Measurements from ENCODE around the gene GRWD1.

GRCh38 chr19:48441360-48442050 is 4.3 kb upstream of the GRWD1 start:
- TF ChIP-seq, protein P1, sequence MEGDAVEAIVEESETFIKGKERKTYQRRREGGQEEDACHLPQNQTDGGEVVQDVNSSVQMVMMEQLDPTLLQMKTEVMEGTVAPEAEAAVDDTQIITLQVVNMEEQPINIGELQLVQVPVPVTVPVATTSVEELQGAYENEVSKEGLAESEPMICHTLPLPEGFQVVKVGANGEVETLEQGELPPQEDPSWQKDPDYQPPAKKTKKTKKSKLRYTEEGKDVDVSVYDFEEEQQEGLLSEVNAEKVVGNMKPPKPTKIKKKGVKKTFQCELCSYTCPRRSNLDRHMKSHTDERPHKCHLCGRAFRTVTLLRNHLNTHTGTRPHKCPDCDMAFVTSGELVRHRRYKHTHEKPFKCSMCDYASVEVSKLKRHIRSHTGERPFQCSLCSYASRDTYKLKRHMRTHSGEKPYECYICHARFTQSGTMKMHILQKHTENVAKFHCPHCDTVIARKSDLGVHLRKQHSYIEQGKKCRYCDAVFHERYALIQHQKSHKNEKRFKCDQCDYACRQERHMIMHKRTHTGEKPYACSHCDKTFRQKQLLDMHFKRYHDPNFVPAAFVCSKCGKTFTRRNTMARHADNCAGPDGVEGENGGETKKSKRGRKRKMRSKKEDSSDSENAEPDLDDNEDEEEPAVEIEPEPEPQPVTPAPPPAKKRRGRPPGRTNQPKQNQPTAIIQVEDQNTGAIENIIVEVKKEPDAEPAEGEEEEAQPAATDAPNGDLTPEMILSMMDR (IDR thresholded peaks at IDR 0.05; ENCODE audit: low read length) = no peak
- TF ChIP-seq EZH2 (IDR thresholded peaks at IDR 0.05; ENCODE audit: borderline replicate concordance, low read length) = no peak
